HG03457 (cell line): ENCODE data around the gene MRS2.

Experiments
- ATAC-seq: cut with Tn5 transposase; IDR thresholded peaks from one replicate; pipeline ENCODE4 v1.9.1; 2021; ENCODE audit warnings: moderate number of reproducible peaks; ENCODE audit not compliant: unreplicated experiment

Gene MRS2

GRCh38 chr6:24426729-24427446 is 24.2 kb downstream of the MRS2 start:
- ATAC-seq: no peak

- ATAC-seq: no peak
Measured at GRCh38 chr6:24428615-24429014, 25.9 kb downstream of the MRS2 start.

- no peak for ATAC-seq
Measured at GRCh38 chr6:24429146-24429545, 26.4 kb downstream of the MRS2 start.

- ATAC-seq: no peak
Measured at GRCh38 chr6:24430086-24430485, 27.4 kb downstream of the MRS2 start.

GRCh38 chr6:24431045-24431451 is 28.3 kb downstream of the MRS2 start:
- ATAC-seq: no peak

- ATAC-seq: no peak
Measured at GRCh38 chr6:24432611-24433010, 29.9 kb downstream of the MRS2 start.

GRCh38 chr6:24436979-24437378 is 34.2 kb downstream of the MRS2 start:
- no peak for ATAC-seq

- no peak for ATAC-seq
Measured at GRCh38 chr6:24439858-24440539, 37.3 kb downstream of the MRS2 start.

- ATAC-seq: no peak
Measured at GRCh38 chr6:24440897-24441598, 38.3 kb downstream of the MRS2 start.

GRCh38 chr6:24441599-24441904 is 38.8 kb downstream of the MRS2 start:
- no peak for ATAC-seq

- ATAC-seq: no peak
Measured at GRCh38 chr6:24444588-24444987, 41.9 kb downstream of the MRS2 start.

GRCh38 chr6:24445704-24446103 is 43.0 kb downstream of the MRS2 start:
- ATAC-seq: no peak

GRCh38 chr6:24446670-24447069 is 43.9 kb downstream of the MRS2 start:
- ATAC-seq: no peak

GRCh38 chr6:24448396-24448795 is 45.7 kb downstream of the MRS2 start:
- ATAC-seq: no peak

- no peak for ATAC-seq
Measured at GRCh38 chr6:24448828-24449525, 46.2 kb downstream of the MRS2 start.

GRCh38 chr6:24451581-24452388 is 49.0 kb downstream of the MRS2 start:
- ATAC-seq: no peak

- no peak for ATAC-seq
Measured at GRCh38 chr6:24453921-24454320, 51.2 kb downstream of the MRS2 start.

- no peak for ATAC-seq
Measured at GRCh38 chr6:24454452-24454851, 51.7 kb downstream of the MRS2 start.

- ATAC-seq: no peak
Measured at GRCh38 chr6:24455061-24455460, 52.3 kb downstream of the MRS2 start.

GRCh38 chr6:24458134-24458533 is 55.4 kb downstream of the MRS2 start:
- ATAC-seq: no peak

GRCh38 chr6:24458941-24459340 is 56.2 kb downstream of the MRS2 start:
- no peak for ATAC-seq
